Retinal pigment epithelial cell (primary cell): ENCODE measurements around the gene CST7.

Experiments used
- DNase-seq: peaks from one replicate; pipeline ENCODE4 v3.0.0-alpha.2; 2010; ENCODE audit warnings: low read depth
- H3K4me3 ChIP-seq: 2 replicates; pipeline ENCODE4 v1.5.1; 2011; ENCODE audit warnings: mild to moderate bottlenecking, low read length, control low read depth, moderate library complexity
- CTCF ChIP-seq: conservative IDR thresholded peaks from 2 replicates; pipeline ENCODE4 v1.5.1; 2011; ENCODE audit warnings: low read depth, low read length, control low read depth, inconsistent platforms

CST7 gene

GRCh38 chr20:24949756-24950127 lies 673 bp downstream of the CST7 start:
- DNase-seq: no peak
- no peak for TF ChIP-seq CTCF
- no peak overlapping the region for H3K4me3 ChIP-seq

GRCh38 chr20:24950128-24950835 lies 1.2 kb downstream of the CST7 start:
- no peak for TF ChIP-seq CTCF

GRCh38 chr20:24950836-24951525 lies 1.9 kb downstream of the CST7 start:
- no peak for DNase-seq
- no peak for TF ChIP-seq CTCF
- no peak overlapping the region for H3K4me3 ChIP-seq

More at GRCh38 chr20:24950128-24950835, 1.2 kb downstream of the CST7 start:
- DNase-seq: no peak
- no peak overlapping the region for H3K4me3 ChIP-seq

GRCh38 chr20:24951536-24952083 lies 2.5 kb downstream of the CST7 start:
- no peak for DNase-seq

GRCh38 chr20:24952376-24953208 lies 3.5 kb downstream of the CST7 start:
- no peak for TF ChIP-seq CTCF
- no peak for DNase-seq
- H3K4me3 ChIP-seq: no peak overlapping the region

More at GRCh38 chr20:24951536-24952083, 2.5 kb downstream of the CST7 start:
- H3K4me3 ChIP-seq: no peak overlapping the region
- TF ChIP-seq CTCF: no peak

GRCh38 chr20:24953209-24953575 lies 4.1 kb downstream of the CST7 start:
- DNase-seq: no peak
- H3K4me3 ChIP-seq: no peak overlapping the region
- no peak for TF ChIP-seq CTCF
